Measurements from ENCODE around the gene RHO.

DNA sequence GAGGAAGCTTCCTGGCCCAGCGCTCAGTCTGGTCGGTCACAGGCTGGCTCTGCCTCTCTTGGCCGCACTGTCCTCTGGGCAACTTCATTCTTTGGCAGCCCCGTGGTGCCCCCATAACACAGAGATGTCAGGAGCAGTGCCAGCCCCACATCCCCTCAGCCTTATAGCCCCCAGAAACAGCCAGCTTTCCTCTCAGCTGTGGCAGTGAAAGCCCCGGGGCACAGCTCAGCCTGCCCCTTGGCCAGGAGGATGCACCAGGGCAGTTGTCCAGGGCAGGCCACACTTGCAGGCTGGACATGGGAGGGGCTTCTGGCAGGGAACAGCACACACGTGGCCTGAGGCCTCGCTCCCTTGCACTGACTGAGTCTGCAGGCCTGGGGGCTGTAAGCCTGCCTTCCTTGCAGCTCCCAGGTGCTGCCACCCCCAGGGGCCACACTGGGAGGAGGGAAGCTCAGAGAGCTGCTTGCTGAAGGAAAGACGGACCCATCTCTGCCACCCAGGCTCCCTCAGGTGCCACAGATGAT, 10.3 kb upstream of the RHO start:
- no peak for TF ChIP-seq EZH2 (IDR thresholded peaks at IDR 0.05; ENCODE audit: borderline replicate concordance, low read depth, low read length, severe bottlenecking)
- TF ChIP-seq, protein P1, sequence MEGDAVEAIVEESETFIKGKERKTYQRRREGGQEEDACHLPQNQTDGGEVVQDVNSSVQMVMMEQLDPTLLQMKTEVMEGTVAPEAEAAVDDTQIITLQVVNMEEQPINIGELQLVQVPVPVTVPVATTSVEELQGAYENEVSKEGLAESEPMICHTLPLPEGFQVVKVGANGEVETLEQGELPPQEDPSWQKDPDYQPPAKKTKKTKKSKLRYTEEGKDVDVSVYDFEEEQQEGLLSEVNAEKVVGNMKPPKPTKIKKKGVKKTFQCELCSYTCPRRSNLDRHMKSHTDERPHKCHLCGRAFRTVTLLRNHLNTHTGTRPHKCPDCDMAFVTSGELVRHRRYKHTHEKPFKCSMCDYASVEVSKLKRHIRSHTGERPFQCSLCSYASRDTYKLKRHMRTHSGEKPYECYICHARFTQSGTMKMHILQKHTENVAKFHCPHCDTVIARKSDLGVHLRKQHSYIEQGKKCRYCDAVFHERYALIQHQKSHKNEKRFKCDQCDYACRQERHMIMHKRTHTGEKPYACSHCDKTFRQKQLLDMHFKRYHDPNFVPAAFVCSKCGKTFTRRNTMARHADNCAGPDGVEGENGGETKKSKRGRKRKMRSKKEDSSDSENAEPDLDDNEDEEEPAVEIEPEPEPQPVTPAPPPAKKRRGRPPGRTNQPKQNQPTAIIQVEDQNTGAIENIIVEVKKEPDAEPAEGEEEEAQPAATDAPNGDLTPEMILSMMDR (IDR thresholded peaks at IDR 0.05; ENCODE audit: borderline replicate concordance, extremely low read depth, low read length, poor library complexity, severe bottlenecking): no peak
